GM13977 (cell line): ENCODE results near the gene TPPP3.

Experiments
- DNase-seq: peaks from one replicate; pipeline ENCODE4 v3.0.0; 2012; ENCODE audit warnings: low spot score
- CTCF ChIP-seq: IDR thresholded peaks from 2 replicates; pipeline ENCODE4 v1.5.1; 2012; ENCODE audit warnings: mild to moderate bottlenecking, control low read depth; ENCODE audit not compliant: insufficient read depth; ENCODE audit errors: extremely low read depth, missing control alignments
- in situ Hi-C: fragments of 300-500 bp; cut with MboI; formaldehyde crosslinking; loops from one replicate; pipeline ENCODE4 v1.12.0; 2022; ENCODE audit warnings: low sequenced_read_pairs, low pct_unique_long_range_greater_than_20kb, mixed read lengths, inconsistent platforms; ENCODE audit not compliant: unreplicated experiment

TPPP3 gene

DNA sequence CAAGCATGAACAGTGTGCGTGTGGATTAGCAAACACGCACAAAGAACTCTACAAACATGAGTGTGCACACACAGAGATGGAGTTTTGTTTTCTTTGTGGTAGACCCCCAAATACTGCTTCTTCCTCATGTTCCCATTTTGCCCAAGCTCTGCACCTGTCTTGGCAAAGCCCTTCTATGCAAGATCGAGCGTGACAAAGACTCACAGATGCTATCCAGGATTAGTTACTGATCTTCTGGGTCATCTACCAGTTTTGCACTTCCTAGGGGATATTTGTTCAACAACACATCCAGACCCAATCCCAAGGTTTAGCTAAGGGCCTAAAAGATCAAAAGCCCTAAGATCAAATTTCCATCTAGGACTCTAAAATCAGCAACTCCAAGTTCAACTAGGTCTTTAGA lies 50.7 kb downstream of the TPPP3 start:
- in situ Hi-C loops = no loop called here
- no peak for DNase-seq
- TF ChIP-seq CTCF = no peak

GRCh38 chr16:67341250-67341649 lies 52.0 kb downstream of the TPPP3 start:
- in situ Hi-C loops = no loop called here
- no peak for TF ChIP-seq CTCF
- DNase-seq = no peak
